ENCODE data around the gene C3orf33. TPM values are rescaled to one million over a fixed set of nuclear protein-coding genes. Genes with fewer than 3 reads are reported as not detected.

Gene C3orf33
- total RNA-seq, 1 experiment from 2014 or later: 1.3 TPM

- DNase-seq (ENCODE audit: low read depth): no peak
Observed at GRCh38 chr3:155785662-155786295, 20.3 kb downstream of the C3orf33 start.

- DNase-seq (ENCODE audit: low read depth): no peak
Observed at GRCh38 chr3:155782390-155782953, 23.6 kb downstream of the C3orf33 start.

GRCh38 chr3:155780291-155780690, 25.8 kb downstream of the C3orf33 start:
- DNase-seq (ENCODE audit: low read depth): no peak

GRCh38 chr3:155778462-155778861, 27.6 kb downstream of the C3orf33 start:
- DNase-seq (ENCODE audit: low read depth): no peak

GRCh38 chr3:155772801-155773200, 33.3 kb downstream of the C3orf33 start:
- DNase-seq (ENCODE audit: low read depth): no peak

GRCh38 chr3:155771126-155771525, 35.0 kb downstream of the C3orf33 start:
- no peak for DNase-seq (ENCODE audit: low read depth)

GRCh38 chr3:155766206-155766605, 39.9 kb downstream of the C3orf33 start:
- DNase-seq (ENCODE audit: low read depth): no peak

- no peak for DNase-seq (ENCODE audit: low read depth)
Observed at GRCh38 chr3:155763870-155764463, 42.1 kb downstream of the C3orf33 start.

GRCh38 chr3:155760653-155761052, 45.4 kb downstream of the C3orf33 start:
- DNase-seq (ENCODE audit: low read depth): no peak

- no peak for DNase-seq (ENCODE audit: low read depth)
Observed at GRCh38 chr3:155757577-155757976, 48.5 kb downstream of the C3orf33 start.

GRCh38 chr3:155753038-155753639, 52.9 kb downstream of the C3orf33 start:
- peak; percentile 25 for DNase-seq (ENCODE audit: low read depth)

- DNase-seq (ENCODE audit: low read depth): no peak
Observed at GRCh38 chr3:155748611-155749365, 57.3 kb downstream of the C3orf33 start.

GRCh38 chr3:155747946-155748290, 58.2 kb downstream of the C3orf33 start:
- no peak for DNase-seq (ENCODE audit: low read depth)

- no peak for DNase-seq (ENCODE audit: low read depth)
Observed at GRCh38 chr3:155747286-155747945, 58.7 kb downstream of the C3orf33 start.

GRCh38 chr3:155746703-155747102, 59.4 kb downstream of the C3orf33 start:
- no peak for DNase-seq (ENCODE audit: low read depth)

- peak; percentile 54 for DNase-seq (ENCODE audit: low read depth)
Observed at GRCh38 chr3:155745795-155746550, 60.1 kb downstream of the C3orf33 start.

GRCh38 chr3:155744626-155745324, 61.3 kb downstream of the C3orf33 start, which contains the start of gene PLCH1:
Gene PLCH1 (minus strand): TSS chr3:155745071. CDS start chr3:155704224, 40,847 bp downstream.
- peak; percentile 58 for DNase-seq (ENCODE audit: low read depth)

- no peak for DNase-seq (ENCODE audit: low read depth)
Observed at GRCh38 chr3:155744010-155744625, 62.0 kb downstream of the C3orf33 start.

GRCh38 chr3:155743606-155744005, 62.5 kb downstream of the C3orf33 start:
- DNase-seq (ENCODE audit: low read depth): no peak

Data from RPMI7951 (cell line).